ENCODE measurements around the gene TMEM42. TPM values are rescaled to one million over a fixed set of nuclear protein-coding genes. Genes with fewer than 3 reads are reported as not detected.

Gene TMEM42
- total and polyA plus RNA-seq, 9 of the 15 experiments (the other 6 are each of a cell fraction or from before 2014, with no cell fraction given), result 0.53 to 1.6 (median 0.98) TPM

DNA sequence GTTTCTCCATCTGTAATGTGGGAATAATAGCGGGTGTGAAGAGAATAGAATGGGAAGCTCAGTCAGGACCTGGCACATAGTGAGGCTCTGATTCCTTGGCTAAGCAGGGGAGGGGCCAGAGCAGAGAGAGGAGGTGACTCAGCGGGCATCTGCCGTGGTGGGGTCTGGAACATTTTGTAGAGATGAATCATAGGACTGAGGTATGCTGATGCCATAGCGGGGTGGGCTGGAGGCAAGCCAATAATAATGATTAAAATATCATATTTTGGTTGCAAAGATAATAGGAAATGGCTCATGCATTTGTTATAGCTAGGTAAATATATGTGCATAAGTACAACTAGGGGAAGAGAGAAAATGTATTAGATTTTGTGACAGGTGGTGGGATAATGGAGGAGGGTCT is 23.9 kb downstream of the TMEM42 start:
- Histone ChIP-seq H3K9ac (ENCODE audit: insufficient read depth in 1 of 2, low read depth in 2 of 2, low read length in 2 of 2) (no peak overlapping the region), H3K4me1 (replicated peaks in 1 of 2; ENCODE audit: control insufficient read depth in 2 of 2, insufficient read depth in 2 of 2, low read length in 2 of 2) (no peaks in the 10 kb centered on the region), H3K4me3 (no peak overlapping the region), H3K27ac (ENCODE audit: extremely low read depth, low read depth, low read length) (no peak overlapping the region), H3K4me2 (ENCODE audit: insufficient read depth, low read length) (no peak overlapping the region), H3K9me3 (replicated peaks; ENCODE audit: control insufficient read depth, insufficient read depth, low read depth, low read length) (no peaks in the 10 kb centered on the region), H3K27me3 (ENCODE audit: control insufficient read depth in 2 of 2, insufficient read depth in 2 of 2, low read length in 2 of 2) (peaks cover 27 to 50% of the 10 kb centered on the region in 2 experiments), H2AFZ (ENCODE audit: low read depth, low read length) (no peak overlapping the region), H4K20me1 (replicated peaks; ENCODE audit: control insufficient read depth, insufficient read depth, low read length) (peaks cover 5% of the 10 kb centered on the region; the same call in 1 of the 2 replicates), H3K36me3 (ENCODE audit: control insufficient read depth, insufficient read depth, low read length) (no peaks in the 10 kb centered on the region), H3K79me2 (ENCODE audit: control insufficient read depth, insufficient read depth, low read length) (no peaks in the 10 kb centered on the region), H3K9me1 (ENCODE audit: control insufficient read depth, insufficient read depth, low read length) (no peaks in the 10 kb centered on the region)
- no TSS peak for BruUV-seq (replicated peaks)
- intact Hi-C loops (cut with micrococcal nuclease), result no loop called here
- DNase-seq (ENCODE audit: extremely low read depth in 1 of 4, low spot score in 3 of 4), result peak in 2 of 4 experiments; percentile 14 to 35
- ATAC-seq, result no peak
- WGBS (ENCODE audit: insufficient coverage, low coverage, missing lambda C conversion rate), result 0% methylated on average over 4 of the region's 4 CpGs
- in situ Hi-C loops (cut with MboI), result no loop called here
- CTCF ChIA-PET (ENCODE audit: low intra/inter-chr PET ratio), result no interaction called here
- FAIRE-seq, result no peak
- POLR2A ChIA-PET, result interaction anchor here (0.7 kb wide), 1 partner anchor 27 kb away, joined by 4 read pairs; no protein-coding TSS in a partner anchor
- no peak for TF ChIP-seq ZFX (CRISPR knock-in tag; IDR thresholded peaks at IDR 0.05)
- no peak for TF ChIP-seq BRCA1 (IDR thresholded peaks at IDR 0.05)
- TF ChIP-seq BRCA1 (CRISPR knock-in tag; IDR thresholded peaks at IDR 0.05), result no peak
- TF ChIP-seq OTX1 (CRISPR knock-in tag; IDR thresholded peaks at IDR 0.05), result no peak
- TF ChIP-seq, protein P1, sequence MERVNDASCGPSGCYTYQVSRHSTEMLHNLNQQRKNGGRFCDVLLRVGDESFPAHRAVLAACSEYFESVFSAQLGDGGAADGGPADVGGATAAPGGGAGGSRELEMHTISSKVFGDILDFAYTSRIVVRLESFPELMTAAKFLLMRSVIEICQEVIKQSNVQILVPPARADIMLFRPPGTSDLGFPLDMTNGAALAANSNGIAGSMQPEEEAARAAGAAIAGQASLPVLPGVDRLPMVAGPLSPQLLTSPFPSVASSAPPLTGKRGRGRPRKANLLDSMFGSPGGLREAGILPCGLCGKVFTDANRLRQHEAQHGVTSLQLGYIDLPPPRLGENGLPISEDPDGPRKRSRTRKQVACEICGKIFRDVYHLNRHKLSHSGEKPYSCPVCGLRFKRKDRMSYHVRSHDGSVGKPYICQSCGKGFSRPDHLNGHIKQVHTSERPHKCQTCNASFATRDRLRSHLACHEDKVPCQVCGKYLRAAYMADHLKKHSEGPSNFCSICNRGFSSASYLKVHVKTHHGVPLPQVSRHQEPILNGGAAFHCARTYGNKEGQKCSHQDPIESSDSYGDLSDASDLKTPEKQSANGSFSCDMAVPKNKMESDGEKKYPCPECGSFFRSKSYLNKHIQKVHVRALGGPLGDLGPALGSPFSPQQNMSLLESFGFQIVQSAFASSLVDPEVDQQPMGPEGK (CRISPR knock-in tag; IDR thresholded peaks at IDR 0.05; ENCODE audit: borderline replicate concordance), result no peak
- no peak for TF ChIP-seq KAT2B (IDR thresholded peaks at IDR 0.05; ENCODE audit: low read depth, low read length)
- no peak for TF ChIP-seq ETS2 (tag; IDR thresholded peaks at IDR 0.05; ENCODE audit: borderline replicate concordance, poor library complexity, severe bottlenecking)
- TF ChIP-seq FOXM1 (IDR thresholded peaks at IDR 0.05; ENCODE audit: low read depth), result no peak
- TF ChIP-seq FOXM1 (CRISPR knock-in tag; IDR thresholded peaks at IDR 0.05; ENCODE audit: low read depth), result no peak
- no peak for TF ChIP-seq PTBP1 (IDR thresholded peaks at IDR 0.05; ENCODE audit: low read depth, low read length)
- no peak for TF ChIP-seq ZNF3 (CRISPR knock-in tag; IDR thresholded peaks at IDR 0.05)
- no peak for TF ChIP-seq SIN3B (IDR thresholded peaks at IDR 0.05; ENCODE audit: low read depth)
- TF ChIP-seq, protein P2, sequence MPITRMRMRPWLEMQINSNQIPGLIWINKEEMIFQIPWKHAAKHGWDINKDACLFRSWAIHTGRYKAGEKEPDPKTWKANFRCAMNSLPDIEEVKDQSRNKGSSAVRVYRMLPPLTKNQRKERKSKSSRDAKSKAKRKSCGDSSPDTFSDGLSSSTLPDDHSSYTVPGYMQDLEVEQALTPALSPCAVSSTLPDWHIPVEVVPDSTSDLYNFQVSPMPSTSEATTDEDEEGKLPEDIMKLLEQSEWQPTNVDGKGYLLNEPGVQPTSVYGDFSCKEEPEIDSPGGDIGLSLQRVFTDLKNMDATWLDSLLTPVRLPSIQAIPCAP (CRISPR knock-in tag; IDR thresholded peaks at IDR 0.05; ENCODE audit: borderline replicate concordance), result no peak
- TF ChIP-seq MTA3 (IDR thresholded peaks at IDR 0.05; ENCODE audit: borderline replicate concordance), result no peak
- no peak for TF ChIP-seq SIX5 (IDR thresholded peaks at IDR 0.05; ENCODE audit: borderline replicate concordance in 1 of 2, insufficient read depth in 1 of 2, low read depth in 1 of 2, low read length in 2 of 2)
- TF ChIP-seq JUN (IDR thresholded peaks at IDR 0.05; ENCODE audit: borderline replicate concordance, low read depth, low read length), result 0 out of 2 replicates have a peak, but pooled peaks have one; percentile 45
- TF ChIP-seq JUN (CRISPR knock-in tag; IDR thresholded peaks at IDR 0.05; ENCODE audit: borderline replicate concordance), result no peak
- no peak for TF ChIP-seq ZNF263 (CRISPR knock-in tag; IDR thresholded peaks at IDR 0.05; ENCODE audit: borderline replicate concordance)
- TF ChIP-seq, protein P3, sequence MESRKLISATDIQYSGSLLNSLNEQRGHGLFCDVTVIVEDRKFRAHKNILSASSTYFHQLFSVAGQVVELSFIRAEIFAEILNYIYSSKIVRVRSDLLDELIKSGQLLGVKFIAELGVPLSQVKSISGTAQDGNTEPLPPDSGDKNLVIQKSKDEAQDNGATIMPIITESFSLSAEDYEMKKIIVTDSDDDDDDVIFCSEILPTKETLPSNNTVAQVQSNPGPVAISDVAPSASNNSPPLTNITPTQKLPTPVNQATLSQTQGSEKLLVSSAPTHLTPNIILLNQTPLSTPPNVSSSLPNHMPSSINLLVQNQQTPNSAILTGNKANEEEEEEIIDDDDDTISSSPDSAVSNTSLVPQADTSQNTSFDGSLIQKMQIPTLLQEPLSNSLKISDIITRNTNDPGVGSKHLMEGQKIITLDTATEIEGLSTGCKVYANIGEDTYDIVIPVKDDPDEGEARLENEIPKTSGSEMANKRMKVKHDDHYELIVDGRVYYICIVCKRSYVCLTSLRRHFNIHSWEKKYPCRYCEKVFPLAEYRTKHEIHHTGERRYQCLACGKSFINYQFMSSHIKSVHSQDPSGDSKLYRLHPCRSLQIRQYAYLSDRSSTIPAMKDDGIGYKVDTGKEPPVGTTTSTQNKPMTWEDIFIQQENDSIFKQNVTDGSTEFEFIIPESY (CRISPR knock-in tag; IDR thresholded peaks at IDR 0.05), result no peak
